Activated CD8-positive, alpha-beta memory T cell treated with anti-CD3 and anti-CD28 coated beads for 24 hours (primary cell): Measurements from ENCODE around the gene SLIT1.
A peak's percentile ranks its signal among the peaks of the same experiment; 100 is the strongest.

Experiments used
- DNase-seq: peaks from one replicate; pipeline ENCODE4 v3.0.0-alpha.2; 2020

SLIT1 gene

GRCh38 chr10:97078938-97079445 is 106.8 kb downstream of the SLIT1 start:
- DNase-seq, result no peak

GRCh38 chr10:97078261-97078937 is 107.4 kb downstream of the SLIT1 start:
- DNase-seq, result no peak

DNA sequence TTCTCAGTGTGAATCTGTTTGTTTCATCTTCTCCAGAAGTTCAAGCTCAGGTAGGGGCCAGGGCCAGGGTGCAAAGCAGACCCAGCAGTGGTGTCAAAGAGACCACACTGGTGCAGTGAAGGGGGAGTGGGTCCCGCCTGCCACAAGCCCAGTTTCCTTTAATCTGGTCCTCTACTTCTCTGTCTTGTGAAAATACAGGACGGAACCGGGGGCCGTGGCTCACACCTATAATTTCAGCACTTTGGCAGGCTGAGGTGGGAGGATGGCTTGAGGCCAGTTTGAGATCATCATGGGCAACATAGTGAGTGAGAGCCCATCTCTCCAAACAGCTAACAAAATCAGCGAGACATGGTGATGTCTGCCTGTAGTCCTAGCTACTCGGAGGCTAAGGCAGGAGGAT is 109.0 kb downstream of the SLIT1 start:
- no peak for DNase-seq

GRCh38 chr10:97075961-97076525 is 109.7 kb downstream of the SLIT1 start:
- no peak for DNase-seq

DNA sequence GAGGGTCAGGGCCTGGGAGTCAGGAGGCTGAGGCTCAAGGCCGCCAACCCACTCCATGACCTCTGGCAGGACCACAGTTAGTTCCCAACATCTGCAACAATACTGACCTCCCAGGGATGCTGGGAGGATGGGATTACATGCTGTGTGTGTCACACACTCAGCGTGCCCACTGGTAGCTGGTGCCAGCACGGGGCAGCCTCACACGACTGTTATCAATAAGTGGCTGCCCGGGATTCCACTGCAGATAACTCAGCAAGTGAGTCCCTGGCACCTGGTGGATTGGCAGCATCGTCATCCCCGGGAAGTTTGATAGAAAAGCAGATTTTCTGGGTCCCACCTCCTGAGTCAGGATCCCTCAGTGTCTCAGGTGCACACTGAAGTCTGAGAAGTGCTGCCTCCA is 110.3 kb downstream of the SLIT1 start:
- no peak for DNase-seq

- no peak for DNase-seq
Observed at GRCh38 chr10:97074256-97075145, 111.3 kb downstream of the SLIT1 start.

GRCh38 chr10:97072851-97073665 is 112.7 kb downstream of the SLIT1 start:
- DNase-seq, result peak; percentile 96

DNA sequence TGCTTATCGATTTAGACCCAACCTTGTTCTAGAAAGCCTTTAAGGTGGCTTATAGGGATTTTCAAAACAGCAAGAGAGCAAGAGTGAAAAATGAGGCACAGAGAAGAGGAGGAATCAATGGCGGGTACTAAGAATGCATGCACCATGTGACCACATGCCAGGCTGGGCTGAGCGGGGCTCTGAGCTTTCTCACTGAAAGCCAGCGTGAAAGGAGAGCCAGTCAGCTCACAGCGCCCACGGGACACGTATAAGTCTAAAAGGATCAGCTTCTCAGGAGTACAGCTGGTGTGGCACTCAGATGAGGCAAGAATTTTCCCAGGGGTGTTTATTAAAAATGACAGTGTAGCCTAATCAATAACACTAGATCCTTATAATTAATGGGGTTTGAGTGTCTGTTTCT is 114.3 kb downstream of the SLIT1 start:
- DNase-seq, result no peak

GRCh38 chr10:97069576-97070362 is 116.0 kb downstream of the SLIT1 start:
- DNase-seq, result no peak

DNA sequence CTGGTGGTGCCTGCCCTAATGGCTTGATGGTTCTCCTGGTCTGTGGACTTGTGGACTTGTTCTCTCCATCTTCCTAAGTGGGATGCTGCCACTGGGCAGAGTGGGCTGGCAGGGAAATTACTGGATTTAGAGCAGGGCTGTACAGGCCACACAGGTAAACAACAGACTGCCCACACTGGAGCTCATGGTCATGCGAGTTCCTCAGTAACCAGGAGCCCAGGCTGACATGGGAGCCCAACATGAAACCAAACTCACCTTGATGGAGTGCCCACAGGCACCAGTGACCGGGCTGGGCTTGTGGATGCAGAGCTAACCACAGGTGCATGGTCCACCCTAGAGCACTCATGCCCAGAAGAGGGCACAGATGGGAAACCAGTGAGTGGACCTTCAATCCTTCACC is 116.7 kb downstream of the SLIT1 start:
- no peak for DNase-seq

- DNase-seq, result no peak
Observed at GRCh38 chr10:97067716-97068391, 117.9 kb downstream of the SLIT1 start.

- DNase-seq, result no peak
Observed at GRCh38 chr10:97066877-97067555, 118.7 kb downstream of the SLIT1 start.

DNA sequence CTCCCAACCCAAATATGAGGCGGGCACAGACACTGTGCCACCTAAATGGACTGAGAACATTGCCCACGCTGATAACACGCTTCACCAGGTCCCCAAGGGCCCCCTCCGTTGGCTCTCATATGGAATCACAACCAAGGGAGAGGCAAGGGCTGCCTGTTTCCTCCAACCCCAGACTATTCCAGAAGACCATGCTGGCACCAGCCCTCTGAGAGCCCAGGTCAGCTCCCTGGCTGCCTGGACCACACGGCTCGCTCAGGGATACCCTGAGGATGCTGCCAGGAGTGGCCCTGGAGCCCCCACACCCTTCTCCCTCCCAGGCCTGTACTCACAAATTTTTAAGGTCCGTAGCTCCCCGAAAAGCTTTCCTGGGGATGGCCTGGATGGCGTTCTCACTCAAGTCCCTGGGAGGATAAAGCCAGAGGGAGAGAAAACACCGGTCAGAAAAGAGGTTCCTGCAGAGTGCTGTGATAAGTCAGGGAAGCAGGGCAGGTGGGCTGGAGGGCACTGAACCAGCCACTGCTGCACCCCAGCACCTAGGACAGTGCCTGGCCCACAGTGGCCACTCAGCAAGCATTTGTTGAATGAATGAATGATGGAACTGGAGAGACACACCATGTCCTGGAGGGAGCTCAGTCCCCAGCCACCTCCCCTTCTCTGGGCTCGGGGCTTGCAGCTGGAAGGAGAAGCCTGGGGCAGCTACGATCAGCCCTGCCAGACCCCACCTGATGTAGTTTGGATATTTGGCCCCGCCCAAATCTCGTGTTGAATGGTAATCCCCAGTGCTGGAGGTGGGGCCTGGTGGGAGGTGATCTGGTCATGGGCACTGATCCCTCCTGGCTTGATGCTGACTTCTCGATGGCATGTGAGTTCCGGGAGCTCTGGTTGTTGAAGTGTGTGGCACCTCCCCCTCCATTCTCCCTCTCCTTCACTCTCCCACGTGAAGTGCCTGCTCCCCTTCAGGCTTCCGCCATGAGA is 119.8 kb downstream of the SLIT1 start:
- no peak for DNase-seq

- no peak for DNase-seq
Observed at GRCh38 chr10:97065128-97065527, 120.6 kb downstream of the SLIT1 start.

- DNase-seq, result no peak
Observed at GRCh38 chr10:97063983-97064837, 121.5 kb downstream of the SLIT1 start.

- no peak for DNase-seq
Observed at GRCh38 chr10:97063271-97063982, 122.3 kb downstream of the SLIT1 start.

DNA sequence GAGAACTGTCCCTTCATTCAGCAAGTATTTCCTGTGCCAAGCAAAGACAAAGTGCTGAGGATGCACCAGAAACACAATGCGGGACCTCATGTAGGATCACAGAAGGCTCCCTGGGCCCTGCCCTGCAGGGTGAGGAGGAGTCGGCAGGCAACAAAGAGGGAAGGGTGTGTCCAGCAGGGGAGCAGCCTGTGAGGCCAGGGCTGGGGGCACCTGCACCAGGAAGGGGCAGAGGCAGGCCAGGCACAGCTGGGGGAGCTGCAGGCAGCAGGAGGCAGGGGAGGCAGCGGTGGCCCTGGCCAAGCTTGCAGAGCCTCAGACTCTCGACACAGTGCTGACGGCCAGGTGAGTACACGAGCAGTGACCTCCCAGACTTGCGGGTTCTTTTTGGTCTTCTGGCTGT is 123.3 kb downstream of the SLIT1 start:
- DNase-seq, result no peak

GRCh38 chr10:97062046-97062445 is 123.7 kb downstream of the SLIT1 start:
- no peak for DNase-seq
